ENCODE data around the gene CXCL5. TPM values are rescaled to one million over a fixed set of nuclear protein-coding genes. Genes with fewer than 3 reads are reported as not detected.

CXCL5 gene
- polyA plus RNA-seq, 1 of the 3 experiments (the other 2 are of a cell fraction), result 0.02 TPM

GRCh38 chr4:74012130-74012529 lies 13.7 kb upstream of the CXCL5 start:
- Histone ChIP-seq H3K79me2 (ENCODE audit: insufficient read depth) (no peaks in the 10 kb centered on the region), H3F3A (replicated peaks; ENCODE audit: insufficient read depth) (no peaks in the 10 kb centered on the region), H3K36me3 (replicated peaks in 1 of 2; ENCODE audit: control insufficient read depth in 1 of 2, insufficient read depth in 2 of 2, low read length in 1 of 2) (no peaks in the 10 kb centered on the region), H3K9me3 (no peaks in the 10 kb centered on the region), H2AFZ (ENCODE audit: low read depth) (no peak overlapping the region), H3K4me2 (no peak overlapping the region), H3K9ac (no peak overlapping the region), H3K27me3 (ENCODE audit: insufficient read depth) (no peaks in the 10 kb centered on the region; the same call in 1 of the 2 replicates), H4K20me1 (ENCODE audit: insufficient read depth) (no peaks in the 10 kb centered on the region), H3K9me2 (no peaks in the 10 kb centered on the region), H3K4me1 (ENCODE audit: control insufficient read depth in 1 of 2, insufficient read depth in 2 of 2, low read depth in 1 of 2, low read length in 1 of 2) (no peaks in the 10 kb centered on the region), H3K27ac (ENCODE audit: low read depth in 2 of 2, low read length in 1 of 2) (no peak overlapping the region), H3K4me3 (ENCODE audit: low read depth in 2 of 2, low read length in 1 of 2) (no peak overlapping the region)
- TF ChIP-seq RFX5 (IDR thresholded peaks at IDR 0.05; ENCODE audit: low read length) (no peak), ZBTB33 (IDR thresholded peaks at IDR 0.05; ENCODE audit: borderline replicate concordance, low read depth) (no peak), RXRA (IDR thresholded peaks at IDR 0.05; ENCODE audit: borderline replicate concordance, low read depth) (no peak), CTCF (IDR thresholded peaks at IDR 0.05) (no peak), FOSL2 (IDR thresholded peaks at IDR 0.05; ENCODE audit: borderline replicate concordance, low read depth) (no peak), RAD21 (IDR thresholded peaks at IDR 0.05; ENCODE audit: low read length) (no peak), SIN3A (IDR thresholded peaks at IDR 0.05; ENCODE audit: borderline replicate concordance, low read depth, low read length) (no peak), ELF1 (IDR thresholded peaks at IDR 0.05) (no peak), YY1 (IDR thresholded peaks at IDR 0.05; ENCODE audit: low read depth) (no peak), JUND (IDR thresholded peaks at IDR 0.05) (no peak), SMC3 (IDR thresholded peaks at IDR 0.05; ENCODE audit: low read depth, low read length) (no peak), TAF1 (IDR thresholded peaks at IDR 0.05; ENCODE audit: borderline replicate concordance, low read depth, low read length) (no peak), NFIC (IDR thresholded peaks at IDR 0.05; ENCODE audit: borderline replicate concordance) (no peak), RCOR1 (IDR thresholded peaks at IDR 0.05; ENCODE audit: low read length) (no peak)
- ChIA-PET CTCF (no interaction called here), POLR2A (no interaction called here)
- DNase-seq, result no peak
- WGBS (ENCODE audit: low lambda C conversion rate), result 12% methylated on average over 4 of the region's 4 CpGs

GRCh38 chr4:74009307-74009706 lies 10.8 kb upstream of the CXCL5 start:
- no peaks in the 10 kb centered on the region for H4K20me1 ChIP-seq (ENCODE audit: insufficient read depth)
- H3F3A ChIP-seq (replicated peaks; ENCODE audit: insufficient read depth), result no peaks in the 10 kb centered on the region
- CTCF ChIA-PET, result interaction anchor here (1.0 kb wide), 1 partner anchor 11 kb away, joined by 4 read pairs; no protein-coding TSS in a partner anchor
- no peaks in the 10 kb centered on the region; the same call in 1 of the 2 replicates for H3K27me3 ChIP-seq (ENCODE audit: insufficient read depth)
- no peaks in the 10 kb centered on the region for H3K36me3 ChIP-seq (replicated peaks in 1 of 2; ENCODE audit: control insufficient read depth in 1 of 2, insufficient read depth in 2 of 2, low read length in 1 of 2)
- H3K4me2 ChIP-seq, result no peak overlapping the region
- no peaks in the 10 kb centered on the region for H3K4me1 ChIP-seq (ENCODE audit: control insufficient read depth in 1 of 2, insufficient read depth in 2 of 2, low read depth in 1 of 2, low read length in 1 of 2)
- no peak overlapping the region for H3K27ac ChIP-seq (ENCODE audit: low read depth in 2 of 2, low read length in 1 of 2)
- H3K4me3 ChIP-seq (ENCODE audit: low read depth in 2 of 2, low read length in 1 of 2), result no peak overlapping the region
- POLR2A ChIA-PET, result no interaction called here
- no peaks in the 10 kb centered on the region for H3K9me3 ChIP-seq
- no peak for DNase-seq
- no peak overlapping the region for H2AFZ ChIP-seq (ENCODE audit: low read depth)
- H3K9ac ChIP-seq, result no peak overlapping the region
- WGBS (ENCODE audit: low lambda C conversion rate), result 9% methylated on average over 3 of the region's 3 CpGs
- H3K9me2 ChIP-seq, result no peaks in the 10 kb centered on the region
- no peaks in the 10 kb centered on the region for H3K79me2 ChIP-seq (ENCODE audit: insufficient read depth)
- no peak for TF ChIP-seq TAF1 (IDR thresholded peaks at IDR 0.05; ENCODE audit: borderline replicate concordance, low read depth, low read length)
- TF ChIP-seq GABPA (IDR thresholded peaks at IDR 0.05; ENCODE audit: low read depth), result no peak
- TF ChIP-seq EZH2phosphoT487 (IDR thresholded peaks at IDR 0.05; ENCODE audit: borderline replicate concordance, low read depth), result no peak
- TF ChIP-seq EP300 (IDR thresholded peaks at IDR 0.05; ENCODE audit: borderline replicate concordance in 1 of 2, low read depth in 1 of 2, low read length in 1 of 2), result no peak
- TF ChIP-seq TCF12 (IDR thresholded peaks at IDR 0.05), result no peak
- TF ChIP-seq MXI1 (IDR thresholded peaks at IDR 0.05; ENCODE audit: low read depth, low read length), result no peak
- TF ChIP-seq IRF3 (IDR thresholded peaks at IDR 0.05; ENCODE audit: low read depth, low read length), result no peak
- TF ChIP-seq YY1 (IDR thresholded peaks at IDR 0.05; ENCODE audit: low read depth), result no peak
- no peak for TF ChIP-seq SMC3 (IDR thresholded peaks at IDR 0.05; ENCODE audit: low read depth, low read length)
- no peak for TF ChIP-seq ELF1 (IDR thresholded peaks at IDR 0.05)
- no peak for TF ChIP-seq NFIC (IDR thresholded peaks at IDR 0.05; ENCODE audit: borderline replicate concordance)
- TF ChIP-seq REST (IDR thresholded peaks at IDR 0.05; ENCODE audit: low read depth, low read length), result no peak

All from SK-N-SH (cell line).